ENCODE data around the gene ANAPC13.

- TF ChIP-seq MYC (IDR thresholded peaks at IDR 0.05; ENCODE audit: low read depth, low read length) (no peak), POLR2A (IDR thresholded peaks at IDR 0.05; ENCODE audit: extremely low read depth, insufficient read length) (no peak), CTCF (IDR thresholded peaks at IDR 0.05; ENCODE audit: low read depth, low read length) (no peak), MAX (IDR thresholded peaks at IDR 0.05; ENCODE audit: low read depth, low read length) (no peak)
Measured at GRCh38 chr3:134459562-134459961, 26.2 kb downstream of the ANAPC13 start.

Data from NB4 (cell line).